ENCODE measurements around the gene KCNJ1. TPM values are rescaled to one million over a fixed set of nuclear protein-coding genes. Genes with fewer than 3 reads are reported as not detected.

Gene KCNJ1
- total RNA-seq, 1 experiment from 2014 or later, result not detected

- in situ Hi-C loops (cut with HindIII; ENCODE audit: low sequenced_read_pairs), result no loop called here
- DNase-seq (ENCODE audit: low spot score), result no peak
Observed at GRCh38 chr11:128903248-128904061, 36.4 kb upstream of the KCNJ1 start.

GRCh38 chr11:128902515-128903066 is 35.5 kb upstream of the KCNJ1 start:
- in situ Hi-C loops (cut with HindIII; ENCODE audit: low sequenced_read_pairs), result no loop called here
- DNase-seq (ENCODE audit: low spot score), result no peak

GRCh38 chr11:128901653-128902514 is 34.8 kb upstream of the KCNJ1 start:
- DNase-seq (ENCODE audit: low spot score), result no peak
- in situ Hi-C loops (cut with HindIII; ENCODE audit: low sequenced_read_pairs), result no loop called here

GRCh38 chr11:128900468-128900867 is 33.4 kb upstream of the KCNJ1 start:
- in situ Hi-C loops (cut with HindIII; ENCODE audit: low sequenced_read_pairs), result no loop called here
- peak; percentile 87 for DNase-seq (ENCODE audit: low spot score)

GRCh38 chr11:128898580-128899344 is 31.7 kb upstream of the KCNJ1 start:
- in situ Hi-C loops (cut with HindIII; ENCODE audit: low sequenced_read_pairs), result no loop called here

GRCh38 chr11:128897826-128898225 is 30.7 kb upstream of the KCNJ1 start:
- in situ Hi-C loops (cut with HindIII; ENCODE audit: low sequenced_read_pairs), result no loop called here
- DNase-seq (ENCODE audit: low spot score), result no peak

More at GRCh38 chr11:128898580-128899344, 31.7 kb upstream of the KCNJ1 start:
- no peak for DNase-seq (ENCODE audit: low spot score)

- in situ Hi-C loops (cut with HindIII; ENCODE audit: low sequenced_read_pairs), result no loop called here
Observed at GRCh38 chr11:128896356-128896755, 29.3 kb upstream of the KCNJ1 start.

GRCh38 chr11:128895526-128895925 is 28.4 kb upstream of the KCNJ1 start:
- DNase-seq (ENCODE audit: low spot score), result no peak
- in situ Hi-C loops (cut with HindIII; ENCODE audit: low sequenced_read_pairs), result no loop called here

More at GRCh38 chr11:128896356-128896755, 29.3 kb upstream of the KCNJ1 start:
- DNase-seq (ENCODE audit: low spot score), result no peak

GRCh38 chr11:128894685-128895084 is 27.6 kb upstream of the KCNJ1 start:
- in situ Hi-C loops (cut with HindIII; ENCODE audit: low sequenced_read_pairs), result no loop called here
- DNase-seq (ENCODE audit: low spot score), result peak; percentile 47

GRCh38 chr11:128894286-128894681 is 27.2 kb upstream of the KCNJ1 start:
- in situ Hi-C loops (cut with HindIII; ENCODE audit: low sequenced_read_pairs), result no loop called here
- no peak for DNase-seq (ENCODE audit: low spot score)

- no peak for DNase-seq (ENCODE audit: low spot score)
- in situ Hi-C loops (cut with HindIII; ENCODE audit: low sequenced_read_pairs), result no loop called here
Observed at GRCh38 chr11:128893578-128894285, 26.6 kb upstream of the KCNJ1 start.

- DNase-seq (ENCODE audit: low spot score), result peak; percentile 67
- in situ Hi-C loops (cut with HindIII; ENCODE audit: low sequenced_read_pairs), result no loop called here
Observed at GRCh38 chr11:128892866-128893565, 25.9 kb upstream of the KCNJ1 start.

GRCh38 chr11:128891913-128892398 is 24.9 kb upstream of the KCNJ1 start:
- DNase-seq (ENCODE audit: low spot score), result no peak
- in situ Hi-C loops (cut with HindIII; ENCODE audit: low sequenced_read_pairs), result no loop called here

- DNase-seq (ENCODE audit: low spot score), result no peak
Observed at GRCh38 chr11:128890543-128891368, 23.7 kb upstream of the KCNJ1 start, which contains the start of gene KCNJ5. TSS of gene KCNJ5 (plus strand) at chr11:128891356. CDS start at chr11:128911274, 19,918 bp downstream.

GRCh38 chr11:128890216-128890542 is 23.1 kb upstream of the KCNJ1 start:
- in situ Hi-C loops (cut with HindIII; ENCODE audit: low sequenced_read_pairs), result no loop called here
- no peak for DNase-seq (ENCODE audit: low spot score)

More at GRCh38 chr11:128890543-128891368, 23.7 kb upstream of the KCNJ1 start, which contains the start of gene KCNJ5:
- in situ Hi-C loops (cut with HindIII; ENCODE audit: low sequenced_read_pairs), result no loop called here

- in situ Hi-C loops (cut with HindIII; ENCODE audit: low sequenced_read_pairs), result no loop called here
Observed at GRCh38 chr11:128889657-128890213, 22.6 kb upstream of the KCNJ1 start.

More at GRCh38 chr11:128889657-128890213, 22.6 kb upstream of the KCNJ1 start:
- no peak for DNase-seq (ENCODE audit: low spot score)
